Gastrocnemius medialis (tissue), 4 donors: Measurements from ENCODE around the gene MKNK2. TPM values are rescaled to one million over a fixed set of nuclear protein-coding genes. Genes with fewer than 3 reads are reported as not detected.

ENCODE experiments used
- ATAC-seq, 2 donors: fragments of 150-250 bp; one replicate each; pipeline ENCODE4 v1.9.1; 2016
- DNase-seq, 2 donors: peaks; one replicate each; pipeline ENCODE4 v3.0.0-alpha.2; 2019
- H3K27ac ChIP-seq, 4 donors: fragments of 200-600 bp; sonication (generic); 1 replicate in 1 of 4; 2 replicates in 3 of 4; pipeline ENCODE4 v1.5.1; 2016 to 2018; ENCODE audit warnings: mild to moderate bottlenecking in 2 of 4, moderate library complexity in 1 of 4
- H3K27me3 ChIP-seq, 3 donors: fragments of 200-600 bp; sonication (generic) in 2 of 3; 1 replicate in 1 of 3; 2 replicates in 2 of 3; pipeline versions ENCODE4 v1.5.1 to v1.6.0; 2016 to 2019; ENCODE audit warnings: mild to moderate bottlenecking in 1 of 3, moderate library complexity in 1 of 3
- H3K36me3 ChIP-seq, 2 donors: fragments of 200-600 bp; sonication (generic) in 1 of 2; one replicate each; pipeline ENCODE4 v1.5.1; 2017 to 2018
- H3K4me1 ChIP-seq, 2 donors: fragments of 200-600 bp; sonication (generic) in 1 of 2; one replicate each; pipeline ENCODE4 v1.5.1; 2016 to 2017; ENCODE audit warnings: mild to moderate bottlenecking in 2 of 2
- H3K4me3 ChIP-seq, 4 donors: fragments of 200-600 bp; sonication (generic) in 3 of 4; 1 replicate in 1 of 4; 2 replicates in 3 of 4; pipeline ENCODE4 v1.5.1; 2016 to 2019; ENCODE audit warnings: mild to moderate bottlenecking in 2 of 4
- H3K9me3 ChIP-seq, 3 donors: fragments of 200-600 bp; sonication (generic) in 2 of 3; 1 replicate in 1 of 3; 2 replicates in 2 of 3; pipeline ENCODE4 v1.5.1; 2016 to 2019
- POLR2A ChIP-seq, 2 donors: fragments of 450-650 bp; IDR thresholded peaks; one replicate each; pipeline ENCODE4 v1.6.1; 2017; ENCODE audit warnings: antibody characterized with exemption in 2 of 2, mild to moderate bottlenecking in 2 of 2, moderate library complexity in 2 of 2
- in situ Hi-C, 4 donors: fragments of 200-750 bp; cut with MboI; loops; one replicate each; pipeline versions ENCODE4 v1.15.0 to v1.8.0; 2017; ENCODE audit warnings: low sequenced_read_pairs in 4 of 4
- intact Hi-C: fragments of 100-400 bp; cut with DNase I; formaldehyde crosslinking; loops from one replicate; pipeline ENCODE4 v1.15.1; 2023; ENCODE audit warnings: low total_unique reads
- total RNA-seq, 4 donors: library from RNA; depleted of rRNA; stranded (reverse); fragments of >200 nt; gene quantifications; one replicate each; pipeline versions ENCODE4 v1.1.0 to v1.2.3, GENCODE V29; 2016
- TF ChIP-seq, protein P1 (sequence below), 5 experiments: fragments of 450-650 bp in 3 of 5; fragments of 200-600 bp in 2 of 5; sonication (generic) in 2 of 5; IDR thresholded peaks in 4 of 5; conservative IDR thresholded peaks in 1 of 5; 1 replicate in 4 of 5; 2 replicates in 1 of 5; pipeline ENCODE4 v1.5.1; 2016 to 2019; ENCODE audit warnings: antibody characterized with exemption in 5 of 5, mild to moderate bottlenecking in 3 of 5, moderate library complexity in 3 of 5

The MKNK2 gene
- total RNA-seq, 4 donors from 2014 or later: 1,858 to 2,149 (median 1,965) TPM

DNA sequence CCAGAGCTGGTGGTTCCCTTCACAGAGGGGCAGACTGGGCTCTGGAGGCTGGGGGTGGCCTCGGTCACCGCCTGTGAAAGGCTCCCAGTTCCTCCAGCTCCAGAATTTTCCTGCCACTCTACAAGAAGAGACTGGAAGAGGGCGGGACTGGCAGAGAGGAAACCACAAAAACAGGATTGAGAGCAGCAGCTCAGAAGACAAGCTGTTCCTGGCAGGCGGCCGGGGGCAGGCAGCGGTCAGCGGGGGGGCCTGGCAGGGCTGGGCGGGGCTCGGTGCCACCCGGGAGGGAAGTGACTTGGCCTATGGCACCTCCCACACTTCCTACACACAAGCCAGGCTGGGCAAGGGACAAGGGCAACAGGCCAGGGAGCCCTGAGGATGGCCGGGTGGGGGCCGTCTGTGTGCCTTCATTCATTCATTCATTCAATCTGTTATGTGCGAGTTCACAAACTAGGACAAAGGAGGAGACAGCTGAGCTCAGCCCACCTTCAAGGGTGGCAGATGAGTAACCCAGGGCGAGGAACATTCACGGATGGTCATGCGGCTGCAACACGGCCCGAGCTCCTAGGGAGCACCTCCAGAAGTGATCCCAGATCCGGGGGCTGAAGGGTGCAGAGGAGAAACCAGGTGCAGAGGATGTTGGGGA, 18.6 kb downstream of the MKNK2 start:
- TF ChIP-seq, protein P1, sequence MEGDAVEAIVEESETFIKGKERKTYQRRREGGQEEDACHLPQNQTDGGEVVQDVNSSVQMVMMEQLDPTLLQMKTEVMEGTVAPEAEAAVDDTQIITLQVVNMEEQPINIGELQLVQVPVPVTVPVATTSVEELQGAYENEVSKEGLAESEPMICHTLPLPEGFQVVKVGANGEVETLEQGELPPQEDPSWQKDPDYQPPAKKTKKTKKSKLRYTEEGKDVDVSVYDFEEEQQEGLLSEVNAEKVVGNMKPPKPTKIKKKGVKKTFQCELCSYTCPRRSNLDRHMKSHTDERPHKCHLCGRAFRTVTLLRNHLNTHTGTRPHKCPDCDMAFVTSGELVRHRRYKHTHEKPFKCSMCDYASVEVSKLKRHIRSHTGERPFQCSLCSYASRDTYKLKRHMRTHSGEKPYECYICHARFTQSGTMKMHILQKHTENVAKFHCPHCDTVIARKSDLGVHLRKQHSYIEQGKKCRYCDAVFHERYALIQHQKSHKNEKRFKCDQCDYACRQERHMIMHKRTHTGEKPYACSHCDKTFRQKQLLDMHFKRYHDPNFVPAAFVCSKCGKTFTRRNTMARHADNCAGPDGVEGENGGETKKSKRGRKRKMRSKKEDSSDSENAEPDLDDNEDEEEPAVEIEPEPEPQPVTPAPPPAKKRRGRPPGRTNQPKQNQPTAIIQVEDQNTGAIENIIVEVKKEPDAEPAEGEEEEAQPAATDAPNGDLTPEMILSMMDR (IDR thresholded peaks at IDR 0.05 in 4 of 5, conservative IDR thresholded peaks at IDR 0.05 in 1 of 5): no peak
- peak; percentile 46 to 88 for TF ChIP-seq POLR2A (IDR thresholded peaks at IDR 0.05)
- peak; percentile 79 to 84 for ATAC-seq
- Histone ChIP-seq H3K9me3 (peaks cover 0 to 6% (median 6%) of the 10 kb centered on the region in 3 donors), H3K4me1 (peaks cover 15 to 26% of the 10 kb centered on the region in 2 donors), H3K27ac (peak overlapping the region; percentile 96 to 100 (median 100)), H3K36me3 (no peaks in the 10 kb centered on the region), H3K4me3 (peak overlapping the region; percentile 36 to 45 (median 38)), H3K27me3 (no peaks in the 10 kb centered on the region)
- peak; percentile 96 to 99 for DNase-seq
- in situ Hi-C loops: no loop called here
- intact Hi-C loops: loop anchor here (1.0 kb wide), 1 partner anchor 29 kb away; no protein-coding TSS in a partner anchor

DNA sequence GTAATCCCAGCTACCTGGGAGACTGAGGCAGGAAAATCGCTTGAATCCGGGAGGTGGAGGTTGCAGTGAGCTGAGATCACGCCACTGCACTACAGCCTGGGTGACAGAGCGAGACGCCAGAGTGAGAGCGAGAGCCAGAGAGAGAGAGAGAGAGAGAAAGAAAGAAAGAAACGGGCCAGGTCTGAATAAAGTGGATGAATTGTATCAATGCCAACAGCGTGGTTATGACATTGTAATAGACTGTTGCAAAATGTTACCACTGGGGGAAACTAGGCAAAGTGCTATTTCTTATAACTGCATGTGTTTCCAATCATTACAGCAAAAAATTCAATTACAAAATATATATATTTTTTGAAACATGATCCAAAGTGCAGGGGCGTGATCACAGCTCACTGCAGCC, 23.7 kb downstream of the MKNK2 start:
- H3K36me3 ChIP-seq: no peaks in the 10 kb centered on the region
- no peaks in the 10 kb centered on the region for H3K27me3 ChIP-seq
- peak in 1 of 2 donors; percentile 36 for DNase-seq
- ATAC-seq: peak in 1 of 2 donors; percentile 23
- in situ Hi-C loops (loop anchor here in 3 of 4 donors (5.0 kb wide), 1 partner anchor 40 kb away; no protein-coding TSS in a partner anchor), intact Hi-C loops (no loop called here)
- no peaks in the 10 kb centered on the region for H3K9me3 ChIP-seq
- H3K4me1 ChIP-seq: peaks cover 14 to 15% of the 10 kb centered on the region in 2 donors
- peak overlapping the region; percentile 24 to 96 (median 66) for H3K27ac ChIP-seq
- no peak overlapping the region for H3K4me3 ChIP-seq
- TF ChIP-seq, protein P1 (IDR thresholded peaks at IDR 0.05 in 4 of 5, conservative IDR thresholded peaks at IDR 0.05 in 1 of 5): no peak
- no peak for TF ChIP-seq POLR2A (IDR thresholded peaks at IDR 0.05)

GRCh38 chr19:2026770-2027169, 24.3 kb downstream of the MKNK2 start:
- Histone ChIP-seq H3K4me1 (peaks cover 10% of the 10 kb centered on the region in 2 donors), H3K27ac (peak overlapping the region in 3 of 4 donors; percentile 24 to 96 (median 63)), H3K36me3 (no peaks in the 10 kb centered on the region), H3K4me3 (no peak overlapping the region), H3K9me3 (no peaks in the 10 kb centered on the region), H3K27me3 (no peaks in the 10 kb centered on the region)
- no peak for ATAC-seq
- intact Hi-C loops: no loop called here
- in situ Hi-C loops: loop anchor here in 3 of 4 donors (5.0 kb wide), 1 partner anchor 41 kb away; no protein-coding TSS in a partner anchor
- DNase-seq: no peak
- no peak for TF ChIP-seq POLR2A (IDR thresholded peaks at IDR 0.05)
- TF ChIP-seq, protein P1 (IDR thresholded peaks at IDR 0.05 in 4 of 5, conservative IDR thresholded peaks at IDR 0.05 in 1 of 5): no peak

GRCh38 chr19:2022289-2022688, 28.8 kb downstream of the MKNK2 start:
- ATAC-seq (no peak), DNase-seq (no peak)
- H3K27me3 ChIP-seq: no peaks in the 10 kb centered on the region
- intact Hi-C loops (no loop called here), in situ Hi-C loops (loop anchor here in 1 of 4 donors (5.0 kb wide), 1 partner anchor 45 kb away; no protein-coding TSS in a partner anchor)
- TF ChIP-seq POLR2A (IDR thresholded peaks at IDR 0.05): no peak
- TF ChIP-seq, protein P1 (IDR thresholded peaks at IDR 0.05 in 4 of 5, conservative IDR thresholded peaks at IDR 0.05 in 1 of 5): no peak
- H3K36me3 ChIP-seq: no peaks in the 10 kb centered on the region
- H3K9me3 ChIP-seq: no peaks in the 10 kb centered on the region
- H3K4me1 ChIP-seq: peaks cover 0 to 3% of the 10 kb centered on the region in 2 donors
- H3K4me3 ChIP-seq: no peak overlapping the region
- H3K27ac ChIP-seq: no peak overlapping the region
